Measurements from ENCODE around the gene ASPSCR1. TPM values are rescaled to one million over a fixed set of nuclear protein-coding genes. Genes with fewer than 3 reads are reported as not detected.

Gene ASPSCR1
- total and polyA plus RNA-seq, 2 donors (not counting 1 experiment from before 2014, with no cell fraction given), result 6.3 to 35.7 TPM

GRCh38 chr17:81976332-81977210 lies 858 bp upstream of the ASPSCR1 start:
- Histone ChIP-seq H3K4me1 (ENCODE audit: control insufficient read depth, extremely low read depth, insufficient read depth, low read length) (no peaks in the 10 kb centered on the region), H2AFZ (ENCODE audit: low read length) (peak overlapping the region; percentile 85), H4K20me1 (ENCODE audit: control insufficient read depth, extremely low read depth, insufficient read depth, low read length) (no peaks in the 10 kb centered on the region), H3K79me2 (ENCODE audit: control insufficient read depth, insufficient read depth, low read length) (no peaks in the 10 kb centered on the region), H3K4me3 (replicated peaks in 1 of 4; ENCODE audit: control extremely low read depth in 1 of 4, insufficient read depth in 1 of 4, low read depth in 3 of 4, low read length in 4 of 4) (peak overlapping the region; percentile 60 to 84 (median 65)), H3K9ac (ENCODE audit: insufficient read depth, low read length) (peak overlapping the region; percentile 96), H3K27ac (ENCODE audit: insufficient read depth, low read length) (peak overlapping the region; percentile 85), H3K9me3 (ENCODE audit: control insufficient read depth, insufficient read depth, low read depth, low read length) (no peaks in the 10 kb centered on the region), H3K36me3 (ENCODE audit: control insufficient read depth, insufficient read depth, low read length) (peaks cover 1% of the 10 kb centered on the region), H3K27me3 (ENCODE audit: control insufficient read depth, insufficient read depth, low read length) (no peaks in the 10 kb centered on the region), H3K4me2 (ENCODE audit: extremely low read depth, insufficient read depth, low read length) (peak overlapping the region; percentile 97)
- no peak for TF ChIP-seq EZH2 (IDR thresholded peaks at IDR 0.05; ENCODE audit: low read length, missing control alignments)
- TF ChIP-seq CTCF (conservative IDR thresholded peaks at IDR 0.05 in 1 of 2, IDR thresholded peaks at IDR 0.05 in 1 of 2; ENCODE audit: low read depth in 1 of 2, low read length in 2 of 2), result no peak
- peak in 1 of 2 donors; percentile 15 for DNase-seq (ENCODE audit: low read depth in 2 of 2)

- Histone ChIP-seq H3K4me2 (ENCODE audit: extremely low read depth, insufficient read depth, low read length) (no peak overlapping the region), H3K9me3 (ENCODE audit: control insufficient read depth, insufficient read depth, low read depth, low read length) (no peaks in the 10 kb centered on the region), H3K9ac (ENCODE audit: insufficient read depth, low read length) (no peak overlapping the region), H3K27me3 (ENCODE audit: control insufficient read depth, insufficient read depth, low read length) (no peaks in the 10 kb centered on the region), H3K27ac (ENCODE audit: insufficient read depth, low read length) (no peak overlapping the region), H4K20me1 (ENCODE audit: control insufficient read depth, extremely low read depth, insufficient read depth, low read length) (no peaks in the 10 kb centered on the region), H3K79me2 (ENCODE audit: control insufficient read depth, insufficient read depth, low read length) (no peaks in the 10 kb centered on the region), H3K36me3 (ENCODE audit: control insufficient read depth, insufficient read depth, low read length) (peaks cover 1% of the 10 kb centered on the region), H3K4me1 (ENCODE audit: control insufficient read depth, extremely low read depth, insufficient read depth, low read length) (no peaks in the 10 kb centered on the region), H2AFZ (ENCODE audit: low read length) (no peak overlapping the region), H3K4me3 (replicated peaks in 1 of 4; ENCODE audit: control extremely low read depth in 1 of 4, insufficient read depth in 1 of 4, low read depth in 3 of 4, low read length in 4 of 4) (peak overlapping the region in 2 of 4 experiments; percentile 84 to 88)
- TF ChIP-seq EZH2 (IDR thresholded peaks at IDR 0.05; ENCODE audit: low read length, missing control alignments), result no peak
- no peak for TF ChIP-seq CTCF (conservative IDR thresholded peaks at IDR 0.05 in 1 of 2, IDR thresholded peaks at IDR 0.05 in 1 of 2; ENCODE audit: low read depth in 1 of 2, low read length in 2 of 2)
- no peak for DNase-seq (ENCODE audit: low read depth in 2 of 2)
Observed at GRCh38 chr17:81978524-81979298, 1.3 kb downstream of the ASPSCR1 start.

- no peak for DNase-seq (ENCODE audit: low read depth in 2 of 2)
- Histone ChIP-seq H4K20me1 (ENCODE audit: control insufficient read depth, extremely low read depth, insufficient read depth, low read length) (no peaks in the 10 kb centered on the region), H3K79me2 (ENCODE audit: control insufficient read depth, insufficient read depth, low read length) (no peaks in the 10 kb centered on the region), H2AFZ (ENCODE audit: low read length) (no peak overlapping the region), H3K4me1 (ENCODE audit: control insufficient read depth, extremely low read depth, insufficient read depth, low read length) (no peaks in the 10 kb centered on the region), H3K27ac (ENCODE audit: insufficient read depth, low read length) (no peak overlapping the region), H3K27me3 (ENCODE audit: control insufficient read depth, insufficient read depth, low read length) (no peaks in the 10 kb centered on the region), H3K36me3 (ENCODE audit: control insufficient read depth, insufficient read depth, low read length) (peaks cover 7% of the 10 kb centered on the region), H3K9me3 (ENCODE audit: control insufficient read depth, insufficient read depth, low read depth, low read length) (no peaks in the 10 kb centered on the region), H3K9ac (ENCODE audit: insufficient read depth, low read length) (no peak overlapping the region), H3K4me2 (ENCODE audit: extremely low read depth, insufficient read depth, low read length) (no peak overlapping the region), H3K4me3 (replicated peaks in 1 of 4; ENCODE audit: control extremely low read depth in 1 of 4, insufficient read depth in 1 of 4, low read depth in 3 of 4, low read length in 4 of 4) (no peak overlapping the region)
- no peak for TF ChIP-seq CTCF (conservative IDR thresholded peaks at IDR 0.05 in 1 of 2, IDR thresholded peaks at IDR 0.05 in 1 of 2; ENCODE audit: low read depth in 1 of 2, low read length in 2 of 2)
- TF ChIP-seq EZH2 (IDR thresholded peaks at IDR 0.05; ENCODE audit: low read length, missing control alignments), result no peak
Observed at GRCh38 chr17:81980122-81980521, 2.7 kb downstream of the ASPSCR1 start.
